ENCODE results near the gene MAP3K5.

GRCh38 chr6:136791296-136792094 lies 782 bp downstream of the MAP3K5 start:
- TF ChIP-seq POLR2A (IDR thresholded peaks at IDR 0.05) (no peak), CTCF (IDR thresholded peaks at IDR 0.05) (no peak)
